Peyer's patch (tissue), 4 donors: ENCODE data around the gene ANO6. TPM values are rescaled to one million over a fixed set of nuclear protein-coding genes. Genes with fewer than 3 reads are reported as not detected.

ENCODE experiments used
- DNase-seq, 3 donors: peaks; one replicate each; pipeline ENCODE4 v3.0.0-alpha.2; 2017 to 2019
- H3K27ac ChIP-seq, 4 donors: fragments of 200-600 bp; sonication (generic); one replicate each; pipeline ENCODE4 v1.5.1; 2016 to 2019
- H3K27me3 ChIP-seq, 2 donors: fragments of 200-600 bp; sonication (generic); one replicate each; pipeline ENCODE4 v1.5.1; 2019
- H3K36me3 ChIP-seq, 3 donors: fragments of 200-600 bp; sonication (generic); one replicate each; pipeline ENCODE4 v1.5.1; 2016 to 2019
- H3K4me1 ChIP-seq, 4 donors: fragments of 200-600 bp; sonication (generic); one replicate each; pipeline ENCODE4 v1.5.1; 2016 to 2019
- H3K4me3 ChIP-seq, 4 donors: fragments of 200-600 bp; sonication (generic); 1 replicate in 3 of 4; 2 replicates in 1 of 4; pipeline ENCODE4 v1.5.1; 2016 to 2019; ENCODE audit warnings: mild to moderate bottlenecking in 1 of 4
- H3K9me3 ChIP-seq, 4 donors: fragments of 200-600 bp; sonication (generic); one replicate each; pipeline ENCODE4 v1.5.1; 2016 to 2019; ENCODE audit warnings: mild to moderate bottlenecking in 1 of 4
- CTCF ChIP-seq, 6 experiments: fragments of 450-650 bp in 4 of 6; fragments of 200-600 bp in 2 of 6; sonication (generic) in 1 of 6; IDR thresholded peaks; one replicate each; pipeline ENCODE4 v1.5.1; 2017 to 2019; ENCODE audit warnings: antibody characterized with exemption in 6 of 6, mild to moderate bottlenecking in 3 of 6, moderate library complexity in 1 of 6
- POLR2A ChIP-seq, 2 donors: fragments of 450-650 bp; IDR thresholded peaks; one replicate each; pipeline ENCODE4 v1.5.1; 2017; ENCODE audit warnings: antibody characterized with exemption in 2 of 2, mild to moderate bottlenecking in 2 of 2, moderate library complexity in 2 of 2
- total RNA-seq, 4 donors: library from RNA; depleted of rRNA; stranded (reverse); fragments of >200 nt; gene quantifications; one replicate each; pipeline ENCODE4 v1.1.0, GENCODE V29; 2016

ANO6 gene
- total RNA-seq, 4 donors from 2014 or later: 28.9 to 93.3 (median 57.5) TPM

DNA sequence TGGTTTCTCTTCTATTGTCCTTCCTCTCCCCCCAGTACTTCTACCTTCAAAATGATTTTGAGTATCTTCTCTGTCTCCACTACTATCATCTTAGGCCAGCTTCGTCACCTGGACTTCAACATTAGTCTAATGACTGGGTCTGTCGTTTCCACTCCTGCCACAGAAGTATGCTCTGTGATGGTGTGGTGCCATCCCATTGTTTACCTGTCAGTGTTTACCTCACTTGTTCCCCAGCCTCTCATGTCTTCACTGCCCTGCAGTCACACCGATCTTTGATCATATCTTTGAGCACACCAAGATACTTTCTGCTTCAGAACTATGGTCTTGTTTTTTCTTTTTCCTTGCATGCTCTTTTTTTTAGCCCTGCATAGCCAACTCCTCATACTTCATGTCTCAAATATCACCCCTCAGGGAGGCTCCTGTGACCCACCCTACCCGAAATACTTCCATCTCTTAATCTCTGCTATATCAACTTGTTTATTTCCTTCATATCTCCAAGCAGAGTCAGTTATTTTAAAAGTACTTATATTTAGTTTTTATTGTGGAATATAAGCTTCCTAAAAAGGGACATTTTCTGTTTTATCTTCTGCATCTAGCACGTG, 60.4 kb downstream of the ANO6 start:
- DNase-seq: no peak
- H3K9me3 ChIP-seq: no peaks in the 10 kb centered on the region
- peaks cover 0 to 8% (median 0%) of the 10 kb centered on the region in 4 donors for H3K4me1 ChIP-seq
- TF ChIP-seq CTCF (IDR thresholded peaks at IDR 0.05): no peak
- TF ChIP-seq POLR2A (IDR thresholded peaks at IDR 0.05): no peak
- no peak overlapping the region for H3K4me3 ChIP-seq
- no peak overlapping the region for H3K27ac ChIP-seq
- no peaks in the 10 kb centered on the region for H3K27me3 ChIP-seq
- H3K36me3 ChIP-seq: no peaks in the 10 kb centered on the region

GRCh38 chr12:45278447-45278846, 62.6 kb downstream of the ANO6 start:
- no peak for TF ChIP-seq POLR2A (IDR thresholded peaks at IDR 0.05)
- peaks cover 0 to 20% (median 0%) of the 10 kb centered on the region in 4 donors for H3K4me1 ChIP-seq
- H3K36me3 ChIP-seq: no peaks in the 10 kb centered on the region
- no peak for DNase-seq
- H3K27me3 ChIP-seq: no peaks in the 10 kb centered on the region
- H3K27ac ChIP-seq: no peak overlapping the region
- H3K9me3 ChIP-seq: no peaks in the 10 kb centered on the region
- H3K4me3 ChIP-seq: no peak overlapping the region

- no peak overlapping the region for H3K4me3 ChIP-seq
- no peak overlapping the region for H3K27ac ChIP-seq
- peak in 1 of 3 donors; percentile 54 for DNase-seq
- no peaks in the 10 kb centered on the region for H3K36me3 ChIP-seq
- TF ChIP-seq POLR2A (IDR thresholded peaks at IDR 0.05): no peak
- TF ChIP-seq CTCF (IDR thresholded peaks at IDR 0.05): no peak
- no peaks in the 10 kb centered on the region for H3K27me3 ChIP-seq
- peaks cover 0 to 28% (median 3%) of the 10 kb centered on the region in 4 donors for H3K4me1 ChIP-seq
- no peaks in the 10 kb centered on the region for H3K9me3 ChIP-seq
These were observed 64.3 kb downstream of the ANO6 start for GRCh38 chr12:45279931-45280830.

DNA sequence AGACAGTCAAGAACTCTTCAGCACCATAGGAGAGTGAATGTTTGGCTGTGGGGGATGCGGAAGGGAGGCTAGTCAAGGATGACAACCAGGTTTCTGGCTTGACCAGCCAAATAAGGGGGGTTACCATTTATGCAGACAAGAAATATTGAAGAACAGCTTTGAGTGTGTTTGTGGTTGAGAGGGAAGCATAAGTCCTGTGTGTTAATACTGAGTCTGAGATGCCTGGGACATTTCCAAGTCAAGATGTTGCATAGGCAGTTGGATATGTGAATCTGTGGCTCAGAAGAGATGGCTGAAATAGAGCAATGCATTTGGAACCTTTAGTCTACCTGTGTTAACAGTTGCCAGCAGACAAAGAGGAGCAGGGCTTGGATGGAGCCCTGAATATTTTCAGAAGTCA, 66.1 kb downstream of the ANO6 start:
- Histone ChIP-seq H3K27ac (peak overlapping the region in 1 of 4 donors; percentile 19), H3K4me3 (no peak overlapping the region), H3K4me1 (peaks cover 0 to 28% (median 3%) of the 10 kb centered on the region in 4 donors), H3K36me3 (no peaks in the 10 kb centered on the region), H3K27me3 (no peaks in the 10 kb centered on the region), H3K9me3 (no peaks in the 10 kb centered on the region)
- TF ChIP-seq POLR2A (IDR thresholded peaks at IDR 0.05): no peak
- TF ChIP-seq CTCF (IDR thresholded peaks at IDR 0.05): no peak
- no peak for DNase-seq

GRCh38 chr12:45282411-45282810, 66.5 kb downstream of the ANO6 start:
- Histone ChIP-seq H3K9me3 (no peaks in the 10 kb centered on the region), H3K36me3 (no peaks in the 10 kb centered on the region), H3K4me1 (peaks cover 0 to 28% (median 3%) of the 10 kb centered on the region in 4 donors), H3K27ac (peak overlapping the region in 1 of 4 donors; percentile 19), H3K4me3 (no peak overlapping the region), H3K27me3 (no peaks in the 10 kb centered on the region)
- TF ChIP-seq CTCF (IDR thresholded peaks at IDR 0.05): no peak
- TF ChIP-seq POLR2A (IDR thresholded peaks at IDR 0.05): no peak
- DNase-seq: peak in 2 of 3 donors; percentile 70 to 81
